GM12878 (cell line): ENCODE data around the gene ZXDC. TPM values are rescaled to one million over a fixed set of nuclear protein-coding genes. Genes with fewer than 3 reads are reported as not detected.

Source experiments
- ATAC-seq: fragments of 200-7000 bp; cut with Tn5 transposase; 3 replicates; pipeline ENCODE4 v1.9.1; 2020; ENCODE audit warnings: mild to moderate bottlenecking, moderate library complexity
- BruUV-seq: library from RNA; stranded (reverse); fragments of 400-500 nt; replicated peaks from 2 replicates; lab custom pipeline; 2021; lab: Mats Ljungman, UMichigan
- CTCF ChIA-PET: fragments of 300-600 bp; sonication (Branson Sonifier 250); formaldehyde crosslinking; extraction: SDS; loops from one replicate; lab custom pipeline; 2021; ENCODE audit warnings: inconsistent platforms; lab: Yijun Ruan, JAX
- POLR2A ChIA-PET: fragments of 350-600 bp; formaldehyde crosslinking; extraction: SDS; loops from one replicate; lab custom pipeline; 2021; ENCODE audit warnings: inconsistent platforms; lab: Charles Lee
- RAD21 ChIA-PET: fragments of 300-600 bp; sonication (Branson Sonifier 250); formaldehyde crosslinking; loops from one replicate; lab custom pipeline; 2023; ENCODE audit warnings: antibody characterized with exemption; ENCODE audit not compliant: unreplicated experiment; lab: Charles Lee
- SMC1A ChIA-PET: fragments of 300-600 bp; sonication (Branson Sonifier 250); formaldehyde crosslinking; loops from one replicate; lab custom pipeline; 2023; ENCODE audit not compliant: unreplicated experiment, uncharacterized antibody; lab: Charles Lee
- DNase-seq: peaks from one replicate; pipeline ENCODE4 v3.0.0-alpha.2; 2011; ENCODE audit warnings: low read depth, low spot score
- FAIRE-seq: peaks from 3 replicates; lab custom pipeline; 2011; peaks lifted over from hg19 to GRCh38; lab: Jason Lieb, UNC
- H2AFZ ChIP-seq: 2 replicates; pipeline ENCODE4 v1.6.0; 2011; ENCODE audit warnings: low read depth, low read length, control low read depth; ENCODE audit not compliant: control insufficient read depth
- H3K27ac ChIP-seq: 2 replicates; pipeline ENCODE4 v1.5.1; 2011; ENCODE audit warnings: control low read depth; ENCODE audit not compliant: control insufficient read depth, insufficient read depth
- H3K27me3 ChIP-seq, 2 experiments: replicated peaks in 1 of 2; 2 replicates each; pipeline versions ENCODE4 v1.6.0 to v1.6.1; 2011; ENCODE audit warnings: low read length in 1 of 2; ENCODE audit not compliant: control insufficient read depth in 2 of 2, insufficient read depth in 2 of 2
- H3K36me3 ChIP-seq, 2 experiments: 2 replicates each; pipeline ENCODE4 v1.5.1; 2011; ENCODE audit warnings: low read length in 1 of 2; ENCODE audit not compliant: control insufficient read depth in 2 of 2, insufficient read depth in 2 of 2
- H3K4me1 ChIP-seq: 2 replicates; pipeline ENCODE4 v1.6.1; 2011; ENCODE audit warnings: mild to moderate bottlenecking, low read length, moderate library complexity, mixed read lengths; ENCODE audit not compliant: control insufficient read depth, insufficient read depth
- H3K4me2 ChIP-seq: 2 replicates; pipeline ENCODE4 v1.6.0; 2011; ENCODE audit warnings: control low read depth; ENCODE audit not compliant: control insufficient read depth, insufficient read depth
- H3K4me3 ChIP-seq: fragments of 200-600 bp; sonication (generic); 2 replicates; pipeline ENCODE4 v1.5.1; 2016
- H3K79me2 ChIP-seq: 2 replicates; pipeline ENCODE4 v1.6.0; 2011; ENCODE audit warnings: low read length; ENCODE audit not compliant: control insufficient read depth, insufficient read depth
- H3K9ac ChIP-seq: 2 replicates; pipeline ENCODE4 v1.8.0; 2011; ENCODE audit warnings: low read length, control low read depth, mixed read lengths; ENCODE audit not compliant: control insufficient read depth, insufficient read depth
- H3K9me3 ChIP-seq: replicated peaks from 3 replicates; pipeline ENCODE4 v1.5.1; 2011; ENCODE audit warnings: mild to moderate bottlenecking, low read length; ENCODE audit not compliant: control insufficient read depth, insufficient read depth
- H4K20me1 ChIP-seq: 2 replicates; pipeline ENCODE4 v1.6.0; 2011; ENCODE audit not compliant: control insufficient read depth, insufficient read depth
- BCL11A ChIP-seq: IDR thresholded peaks from 2 replicates; pipeline ENCODE4 v1.6.1; 2011; ENCODE audit warnings: low read depth, low read length
- CUX1 ChIP-seq: IDR thresholded peaks from 2 replicates; pipeline ENCODE4 v1.6.1; 2012; ENCODE audit warnings: improper control_type of control experiment, low read depth, low read length; ENCODE audit not compliant: insufficient replicate concordance
- DPF2 ChIP-seq: fragments of 450-650 bp; IDR thresholded peaks from 2 replicates; pipeline ENCODE4 v1.6.1; 2017; ENCODE audit warnings: mild to moderate bottlenecking
- ETV6 ChIP-seq, 2 experiments: fragments of 450-650 bp in 1 of 2; IDR thresholded peaks in 1 of 2; conservative IDR thresholded peaks in 1 of 2; 2 replicates each; pipeline ENCODE4 v1.6.1; 2014; ENCODE audit warnings: antibody characterized with exemption in 1 of 2, borderline replicate concordance in 1 of 2, low read depth in 1 of 2, mild to moderate bottlenecking in 1 of 2, moderate library complexity in 1 of 2
- KAT2A ChIP-seq: conservative IDR thresholded peaks from 2 replicates; pipeline ENCODE4 v1.6.1; 2011; ENCODE audit warnings: low read depth, low read length; ENCODE audit not compliant: control insufficient read depth
- NKRF ChIP-seq: fragments of 450-650 bp; conservative IDR thresholded peaks from 2 replicates; pipeline ENCODE4 v1.6.1; 2017; ENCODE audit warnings: mild to moderate bottlenecking, moderate library complexity
- NR2F1 ChIP-seq: fragments of 450-650 bp; conservative IDR thresholded peaks from 2 replicates; pipeline ENCODE4 v1.6.1; 2017; ENCODE audit warnings: mild to moderate bottlenecking
- PML ChIP-seq: IDR thresholded peaks from 2 replicates; pipeline ENCODE4 v1.6.1; 2012; ENCODE audit warnings: low read length, inconsistent platforms
- POLR2AphosphoS5 ChIP-seq: IDR thresholded peaks from 2 replicates; pipeline ENCODE4 v1.6.1; 2011; ENCODE audit warnings: mild to moderate bottlenecking, low read length, inconsistent platforms
- SREBF1 ChIP-seq: IDR thresholded peaks from 2 replicates; pipeline ENCODE4 v1.6.1; 2012; ENCODE audit warnings: mild to moderate bottlenecking, low read length
- SUPT20H ChIP-seq: IDR thresholded peaks from 2 replicates; pipeline ENCODE4 v1.6.1; 2011; ENCODE audit warnings: low read depth, mild to moderate bottlenecking, low read length, moderate library complexity, borderline replicate concordance; ENCODE audit not compliant: control insufficient read depth
- TCF3 ChIP-seq: IDR thresholded peaks from 2 replicates; pipeline ENCODE4 v1.6.1; 2012; ENCODE audit warnings: low read depth, mild to moderate bottlenecking, low read length, borderline replicate concordance; ENCODE audit not compliant: insufficient read depth
- TCF7 ChIP-seq: IDR thresholded peaks from 2 replicates; pipeline ENCODE4 v1.6.1; 2014; ENCODE audit warnings: antibody characterized with exemption, borderline replicate concordance
- ZNF207 ChIP-seq: fragments of 450-650 bp; IDR thresholded peaks from 2 replicates; pipeline ENCODE4 v1.6.1; 2014; ENCODE audit warnings: antibody characterized with exemption, mild to moderate bottlenecking, borderline replicate concordance
- ZNF687 ChIP-seq: fragments of 450-650 bp; IDR thresholded peaks from 2 replicates; pipeline ENCODE4 v1.6.1; 2017; ENCODE audit warnings: mild to moderate bottlenecking, moderate library complexity
- WGBS: methylation state at CpG from one replicate; pipeline ENCODE4 v1.1.6; 2016; ENCODE audit warnings: low lambda C conversion rate; ENCODE audit not compliant: insufficient replicate concordance, insufficient coverage; ENCODE audit errors: missing lambda C conversion rate; 5-methylcytosine and 5-hydroxymethylcytosine counted together
- in situ Hi-C: fragments of 300-500 bp; cut with MboI; formaldehyde crosslinking; loops from 9 replicates; pipeline ENCODE4 v1.14.3; 2018; ENCODE audit warnings: mixed read lengths
- intact Hi-C: fragments of 100-400 bp; cut with micrococcal nuclease; formaldehyde crosslinking; loops from one replicate; pipeline ENCODE4 v1.14.2; 2022; ENCODE audit not compliant: unreplicated experiment
- polyA plus RNA-seq, 11 experiments: library from polyadenylated mRNA; depleted of rRNA in 4 of 11; unstranded in 6 of 11; stranded (reverse) in 5 of 11; fragments of >200 nt; fragmentation: Nextera tagmentation in 4 of 11; fragmentation: Illumina TruSeq in 1 of 11; extraction: Ambion mirVana in 4 of 11; extraction: Trizol in 1 of 11; gene quantifications; 1 replicate in 1 of 11; 2 replicates in 10 of 11; pipeline versions ENCODE4 v1.2.1 to v1.2.3, GENCODE V29; 2011 to 2016; ENCODE audit warnings: inconsistent platforms in 2 of 11, missing spikeins in 2 of 11, low read depth in 1 of 11
- total RNA-seq, 4 experiments: library from RNA; depleted of rRNA in 3 of 4; stranded (reverse); fragments of >200 nt in 3 of 4; fragmentation: Illumina TruSeq in 1 of 4; extraction: Trizol in 1 of 4; gene quantifications; 2 replicates each; pipeline versions ENCODE4 v1.2.1 to v1.2.3, GENCODE V29; 2013 to 2021

ZXDC gene
- total and polyA plus RNA-seq, 10 of the 15 experiments (the other 5 are each of a cell fraction or from before 2014, with no cell fraction given), result 0.72 to 15.3 (median 8.5) TPM

GRCh38 chr3:126440709-126440995 is 35.0 kb downstream of the ZXDC start:
- no peak overlapping the region for H2AFZ ChIP-seq
- no peak overlapping the region for H3K27ac ChIP-seq
- ChIA-PET POLR2A (no interaction called here), CTCF (no interaction called here), SMC1A (no interaction called here), RAD21 (no interaction called here)
- 95% methylated on average over 6 of the region's 9 CpGs for WGBS
- no peaks in the 10 kb centered on the region for H3K79me2 ChIP-seq
- H3K9ac ChIP-seq, result no peak overlapping the region
- in situ Hi-C loops (no loop called here), intact Hi-C loops (no loop called here)
- H3K9me3 ChIP-seq, result no peaks in the 10 kb centered on the region
- FAIRE-seq (no peak), ATAC-seq (no peak), DNase-seq (no peak)
- no peaks in the 10 kb centered on the region for H4K20me1 ChIP-seq
- H3K4me3 ChIP-seq, result no peak overlapping the region
- no peaks in the 10 kb centered on the region for H3K4me1 ChIP-seq
- no TSS peak for BruUV-seq
- no peaks in the 10 kb centered on the region for H3K27me3 ChIP-seq
- peaks cover 0 to 3% of the 10 kb centered on the region in 2 experiments; a peak in 3 of 4 replicates for H3K36me3 ChIP-seq
- no peak overlapping the region for H3K4me2 ChIP-seq
- TF ChIP-seq TCF3 (no peak), SREBF1 (no peak), POLR2AphosphoS5 (no peak), TCF7 (no peak), BCL11A (no peak), ZNF207 (no peak), CUX1 (no peak), KAT2A (no peak), ETV6 (conservative IDR thresholded peaks at IDR 0.05 in 1 of 2, IDR thresholded peaks at IDR 0.05 in 1 of 2; ENCODE audit: borderline replicate concordance in 1 of 2, low read depth in 1 of 2) (no peak), NR2F1 (no peak), DPF2 (no peak), ZNF687 (no peak), PML (no peak), SUPT20H (no peak), NKRF (no peak)
